ENCODE measurements around the gene MYZAP.

The MYZAP gene

GRCh38 chr15:57667171-57667849 lies 75.6 kb downstream of the MYZAP start:
- no peak for DNase-seq

- no peak for DNase-seq
Observed at GRCh38 chr15:57668016-57668415, 76.3 kb downstream of the MYZAP start.

- DNase-seq = no peak
Observed at GRCh38 chr15:57671636-57672035, 79.9 kb downstream of the MYZAP start.

GRCh38 chr15:57675481-57676181 lies 83.9 kb downstream of the MYZAP start:
- DNase-seq = no peak

GRCh38 chr15:57676585-57676984 lies 84.9 kb downstream of the MYZAP start:
- no peak for DNase-seq

- no peak for DNase-seq
Observed at GRCh38 chr15:57677204-57677603, 85.5 kb downstream of the MYZAP start.

GRCh38 chr15:57680021-57680420 lies 88.3 kb downstream of the MYZAP start:
- DNase-seq = no peak

GRCh38 chr15:57681011-57681410 lies 89.3 kb downstream of the MYZAP start:
- no peak for DNase-seq

- no peak for DNase-seq
Observed at GRCh38 chr15:57683481-57683880, 91.8 kb downstream of the MYZAP start.

- no peak for DNase-seq
Observed at GRCh38 chr15:57684491-57685151, 92.9 kb downstream of the MYZAP start.

- no peak for DNase-seq
Observed at GRCh38 chr15:57685306-57686095, 93.8 kb downstream of the MYZAP start.

GRCh38 chr15:57686657-57687056 lies 95.0 kb downstream of the MYZAP start:
- no peak for DNase-seq

- DNase-seq = no peak
Observed at GRCh38 chr15:57690341-57690966, 98.8 kb downstream of the MYZAP start.

- no peak for DNase-seq
Observed at GRCh38 chr15:57691082-57691481, 99.4 kb downstream of the MYZAP start.

GRCh38 chr15:57692709-57693108 lies 101.0 kb downstream of the MYZAP start:
- DNase-seq = no peak

- no peak for DNase-seq
Observed at GRCh38 chr15:57694279-57694678, 102.6 kb downstream of the MYZAP start.

GRCh38 chr15:57696146-57696545 lies 104.4 kb downstream of the MYZAP start:
- no peak for DNase-seq

- no peak for DNase-seq
Observed at GRCh38 chr15:57697588-57697987, 105.9 kb downstream of the MYZAP start.

GRCh38 chr15:57698243-57698642 lies 106.5 kb downstream of the MYZAP start:
- DNase-seq = no peak

- DNase-seq = no peak
Observed at GRCh38 chr15:57698991-57699390, 107.3 kb downstream of the MYZAP start.

- DNase-seq = no peak
Observed at GRCh38 chr15:57703387-57703786, 111.7 kb downstream of the MYZAP start.

GRCh38 chr15:57704441-57704840 lies 112.7 kb downstream of the MYZAP start:
- no peak for DNase-seq
